Endothelial cell of umbilical vein (primary cell): ENCODE measurements around the gene OSTM1. TPM values are rescaled to one million over a fixed set of nuclear protein-coding genes. Genes with fewer than 3 reads are reported as not detected.

ENCODE experiments used
- BruUV-seq: library from RNA; stranded (reverse); fragments of 400-500 nt; replicated peaks from 2 replicates; lab custom pipeline; 2021; lab: Mats Ljungman, UMichigan
- CTCF ChIA-PET: fragments of 300-600, 350-600 bp; sonication (Branson Sonifier 250); formaldehyde crosslinking; loops from one replicate; lab custom pipeline; 2021; ENCODE audit warnings: antibody characterized with exemption, inconsistent platforms; lab: Charles Lee
- POLR2A ChIA-PET: fragments of 300-600, 350-600 bp; sonication (Branson Sonifier 250); formaldehyde crosslinking; loops from one replicate; lab custom pipeline; 2021; ENCODE audit warnings: antibody characterized with exemption, inconsistent platforms; lab: Charles Lee
- DNase-seq: peaks from one replicate; pipeline ENCODE4 v3.0.0-alpha.2; 2011; ENCODE audit warnings: low read depth, low spot score
- FAIRE-seq: peaks from 2 replicates; lab custom pipeline; 2011; peaks lifted over from hg19 to GRCh38; lab: Jason Lieb, UNC
- H2AFZ ChIP-seq: 2 replicates; pipeline ENCODE4 v1.6.0; 2012; ENCODE audit warnings: low read depth, low read length, control low read depth, inconsistent platforms
- H3K27ac ChIP-seq: 2 replicates; pipeline ENCODE4 v1.5.1; 2011; ENCODE audit warnings: low read depth, mild to moderate bottlenecking, control low read depth, low read length, moderate library complexity; ENCODE audit not compliant: insufficient read depth
- H3K27me3 ChIP-seq, 2 experiments: 2 replicates each; pipeline versions ENCODE4 v1.6.0 to v1.6.1; 2011; ENCODE audit warnings: low read length in 2 of 2, mixed read lengths in 1 of 2; ENCODE audit not compliant: control insufficient read depth in 2 of 2, insufficient read depth in 2 of 2
- H3K36me3 ChIP-seq, 2 experiments: 2 replicates in 1 of 2; 3 replicates in 1 of 2; pipeline ENCODE4 v1.5.1; 2011; ENCODE audit warnings: low read length in 2 of 2, mild to moderate bottlenecking in 1 of 2, moderate library complexity in 1 of 2; ENCODE audit not compliant: control insufficient read depth in 2 of 2, insufficient read depth in 2 of 2; ENCODE audit errors: extremely low read depth in 1 of 2
- H3K4me1 ChIP-seq: 3 replicates; pipeline ENCODE4 v1.5.1; 2011; ENCODE audit warnings: mild to moderate bottlenecking, low read length; ENCODE audit not compliant: control insufficient read depth, insufficient read depth; ENCODE audit errors: extremely low read depth
- H3K4me2 ChIP-seq: 2 replicates; pipeline ENCODE4 v1.6.1; 2011; ENCODE audit warnings: low read length, control low read depth, mixed read lengths; ENCODE audit not compliant: insufficient read depth
- H3K4me3 ChIP-seq, 3 experiments: fragments of 200-600 bp in 1 of 3; sonication (generic), shearing (Covaris generic) in 1 of 3; replicated peaks in 1 of 3; 2 replicates each; pipeline ENCODE4 v1.5.1; 2011 to 2016; ENCODE audit warnings: control low read depth in 3 of 3, low read length in 3 of 3, mild to moderate bottlenecking in 2 of 3, inconsistent platforms in 1 of 3, low read depth in 1 of 3, moderate library complexity in 1 of 3; ENCODE audit not compliant: insufficient read depth in 1 of 3
- H3K79me2 ChIP-seq: 2 replicates; pipeline ENCODE4 v1.6.0; 2012; ENCODE audit warnings: low read length, inconsistent platforms; ENCODE audit not compliant: control insufficient read depth, insufficient read depth
- H3K9ac ChIP-seq: replicated peaks from 2 replicates; pipeline ENCODE3; 2011; ENCODE audit warnings: low read length, control low read depth; ENCODE audit not compliant: insufficient read depth; ENCODE audit errors: extremely low read depth
- H3K9me1 ChIP-seq: replicated peaks from 3 replicates; pipeline ENCODE4 v1.6.0; 2011; ENCODE audit warnings: mild to moderate bottlenecking, low read length; ENCODE audit not compliant: control insufficient read depth, insufficient read depth; ENCODE audit errors: extremely low read depth
- H3K9me3 ChIP-seq: replicated peaks from 2 replicates; pipeline ENCODE4 v1.5.1; 2012; ENCODE audit warnings: low read length, inconsistent platforms; ENCODE audit not compliant: control insufficient read depth, insufficient read depth
- H4K20me1 ChIP-seq: replicated peaks from 2 replicates; pipeline ENCODE3; 2011; ENCODE audit warnings: mild to moderate bottlenecking, low read length; ENCODE audit not compliant: control insufficient read depth, insufficient read depth; ENCODE audit errors: extremely low read depth
- EZH2 ChIP-seq: IDR thresholded peaks from 2 replicates; pipeline ENCODE4 v1.6.1; 2012; ENCODE audit warnings: borderline replicate concordance, low read depth, mild to moderate bottlenecking, moderate library complexity, low read length, inconsistent platforms; ENCODE audit not compliant: severe bottlenecking
- FOS ChIP-seq: IDR thresholded peaks from 2 replicates; pipeline ENCODE4 v1.6.1; 2011; ENCODE audit warnings: mild to moderate bottlenecking, low read length, moderate library complexity, borderline replicate concordance; ENCODE audit not compliant: insufficient read depth
- GATA2 ChIP-seq: IDR thresholded peaks from 2 replicates; pipeline ENCODE4 v1.7.0; 2011; ENCODE audit warnings: low read depth, mild to moderate bottlenecking, moderate library complexity, mixed read lengths, low read length; ENCODE audit not compliant: insufficient read length, insufficient read depth
- JUN ChIP-seq: IDR thresholded peaks from 2 replicates; pipeline ENCODE4 v1.6.1; 2011; ENCODE audit warnings: borderline replicate concordance, low read depth; ENCODE audit not compliant: insufficient read length, insufficient read depth
- MYC ChIP-seq: IDR thresholded peaks from one replicate; pipeline ENCODE4 v1.6.1; 2011; ENCODE audit warnings: mild to moderate bottlenecking, low read depth, low read length
- POLR2A ChIP-seq: IDR thresholded peaks from 2 replicates; pipeline ENCODE4 v1.6.1; 2012; ENCODE audit warnings: low read depth, mild to moderate bottlenecking, control low read depth, low read length
- POLR2AphosphoS5 ChIP-seq: IDR thresholded peaks from 2 replicates; pipeline ENCODE4 v1.6.1; 2012; ENCODE audit warnings: low read depth, mild to moderate bottlenecking, control low read depth, low read length, moderate library complexity; ENCODE audit not compliant: insufficient read depth
- dilution Hi-C: fragments of 300-500 bp; cut with MboI; formaldehyde crosslinking; loops from one replicate; pipeline ENCODE4 v1.15.0; 2019; ENCODE audit warnings: low sequenced_read_pairs; ENCODE audit not compliant: extremely low pct_ligation_motif_present
- intact Hi-C: fragments of 100-400 bp; cut with micrococcal nuclease; formaldehyde crosslinking; loops from one replicate; pipeline ENCODE4 v1.10.0; 2022
- polyA plus RNA-seq, 4 experiments: library from polyadenylated mRNA; depleted of rRNA in 3 of 4; stranded (reverse) in 3 of 4; unstranded in 1 of 4; fragments of >200 nt; gene quantifications; 2 replicates each; pipeline versions ENCODE4 v1.2.1 to v1.2.3, GENCODE V29; 2011 to 2012; ENCODE audit warnings: missing spikeins in 1 of 4
- total RNA-seq: library from RNA; stranded (reverse); gene quantifications from 2 replicates; pipeline ENCODE4 v1.2.3, GENCODE V29; 2021
- TF ChIP-seq, protein P1 (sequence below), 2 donors: IDR thresholded peaks; 1 replicate in 1 of 2; 2 replicates in 1 of 2; pipeline ENCODE4 v1.5.1; 2011; ENCODE audit warnings: low read length in 2 of 2, mild to moderate bottlenecking in 2 of 2, moderate library complexity in 2 of 2, control low read depth in 1 of 2, inconsistent platforms in 1 of 2, low read depth in 1 of 2; ENCODE audit not compliant: insufficient read depth in 1 of 2; ENCODE audit errors: extremely low read depth in 1 of 2
- TF ChIP-seq, protein P2 (sequence below): IDR thresholded peaks from 2 replicates; pipeline ENCODE4 v1.6.1; 2011; ENCODE audit not compliant: insufficient read depth, insufficient read length

OSTM1 gene
- total and polyA plus RNA-seq, 2 donors (not counting 3 experiments of a cell fraction or from before 2014, with no cell fraction given) = 23.1 to 26.4 TPM

DNA sequence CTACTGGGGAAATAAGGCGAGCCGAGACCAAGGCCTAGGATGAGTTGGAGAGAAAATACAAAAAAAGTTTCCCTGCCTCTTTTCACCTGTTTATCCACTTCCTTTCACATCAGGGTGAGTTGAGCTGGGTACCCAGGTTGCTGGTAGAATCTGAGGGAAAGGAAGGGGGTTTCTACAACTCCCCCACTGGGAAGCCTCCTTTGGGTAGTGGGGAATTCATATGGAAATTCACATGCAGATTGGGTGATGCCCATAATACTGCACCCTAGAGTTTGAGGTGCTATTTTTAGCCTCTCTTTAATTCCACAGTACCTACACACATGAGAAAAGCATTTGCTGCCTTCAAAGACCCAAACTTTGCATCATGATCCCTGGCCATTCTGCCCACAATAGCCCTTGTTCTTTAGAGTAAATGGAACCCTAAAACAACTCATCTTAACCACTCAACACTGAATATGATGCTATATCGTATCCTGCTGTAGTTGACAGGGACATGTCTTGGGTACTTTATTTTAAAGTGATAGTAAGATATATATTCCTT, 2.7 kb downstream of the OSTM1 start:
- Histone ChIP-seq H3K27me3 (no peaks in the 10 kb centered on the region), H3K9me1 (no peaks in the 10 kb centered on the region), H3K9me3 (no peaks in the 10 kb centered on the region), H3K9ac (no peak overlapping the region), H2AFZ (no peak overlapping the region), H3K4me1 (peaks cover 5% of the 10 kb centered on the region), H3K4me2 (no peak overlapping the region), H3K4me3 (no peak overlapping the region), H3K79me2 (no peaks in the 10 kb centered on the region), H3K36me3 (no peaks in the 10 kb centered on the region), H4K20me1 (no peaks in the 10 kb centered on the region), H3K27ac (no peak overlapping the region)
- intact Hi-C loops (no loop called here), dilution Hi-C loops (no loop called here)
- DNase-seq (no peak), FAIRE-seq (no peak)
- no TSS peak for BruUV-seq
- ChIA-PET POLR2A (no interaction called here), CTCF (no interaction called here)
- TF ChIP-seq EZH2 (no peak), FOS (no peak), MYC (no peak), GATA2 (no peak), POLR2AphosphoS5 (no peak), POLR2A (no peak), JUN (no peak)
- TF ChIP-seq, protein P1, sequence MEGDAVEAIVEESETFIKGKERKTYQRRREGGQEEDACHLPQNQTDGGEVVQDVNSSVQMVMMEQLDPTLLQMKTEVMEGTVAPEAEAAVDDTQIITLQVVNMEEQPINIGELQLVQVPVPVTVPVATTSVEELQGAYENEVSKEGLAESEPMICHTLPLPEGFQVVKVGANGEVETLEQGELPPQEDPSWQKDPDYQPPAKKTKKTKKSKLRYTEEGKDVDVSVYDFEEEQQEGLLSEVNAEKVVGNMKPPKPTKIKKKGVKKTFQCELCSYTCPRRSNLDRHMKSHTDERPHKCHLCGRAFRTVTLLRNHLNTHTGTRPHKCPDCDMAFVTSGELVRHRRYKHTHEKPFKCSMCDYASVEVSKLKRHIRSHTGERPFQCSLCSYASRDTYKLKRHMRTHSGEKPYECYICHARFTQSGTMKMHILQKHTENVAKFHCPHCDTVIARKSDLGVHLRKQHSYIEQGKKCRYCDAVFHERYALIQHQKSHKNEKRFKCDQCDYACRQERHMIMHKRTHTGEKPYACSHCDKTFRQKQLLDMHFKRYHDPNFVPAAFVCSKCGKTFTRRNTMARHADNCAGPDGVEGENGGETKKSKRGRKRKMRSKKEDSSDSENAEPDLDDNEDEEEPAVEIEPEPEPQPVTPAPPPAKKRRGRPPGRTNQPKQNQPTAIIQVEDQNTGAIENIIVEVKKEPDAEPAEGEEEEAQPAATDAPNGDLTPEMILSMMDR (IDR thresholded peaks at IDR 0.05; ENCODE audit: extremely low read depth in 1 of 2, insufficient read depth in 1 of 2, low read depth in 1 of 2, low read length in 2 of 2) = no peak
- TF ChIP-seq, protein P2, sequence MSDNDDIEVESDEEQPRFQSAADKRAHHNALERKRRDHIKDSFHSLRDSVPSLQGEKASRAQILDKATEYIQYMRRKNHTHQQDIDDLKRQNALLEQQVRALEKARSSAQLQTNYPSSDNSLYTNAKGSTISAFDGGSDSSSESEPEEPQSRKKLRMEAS = no peak
